Activated T-helper 1 cell treated with anti-CD3 and anti-CD28 coated beads, Interleukin-12 subunit alpha, Interleukin-12 subunit beta, Interleukin-2, Interleukin-4 antibody, amounts not matched to agents 30 ng/mL and 10 ng/mL and 1 ng/mL, durations not matched to agents 14 hours and 24 hours and 36 hours (primary cell): ENCODE data around the gene POLR3E. TPM values are rescaled to one million over a fixed set of nuclear protein-coding genes. Genes with fewer than 3 reads are reported as not detected.

Experiments
- DNase-seq: peaks from one replicate; pipeline ENCODE4 v3.0.0; 2021; ENCODE audit warnings: low spot score
- H3K27ac Mint-ChIP-seq: one replicate; pipeline ENCODE4 v1.8.0; 2021; ENCODE audit warnings: mild to moderate bottlenecking, mixed read lengths
- H3K27me3 Mint-ChIP-seq: one replicate; pipeline ENCODE4 v1.8.0; 2022; ENCODE audit warnings: mild to moderate bottlenecking, moderate library complexity, mixed read lengths; ENCODE audit not compliant: insufficient read depth
- H3K36me3 Mint-ChIP-seq: one replicate; pipeline ENCODE4 v1.8.0; 2021; ENCODE audit warnings: low read depth, mixed read lengths
- H3K4me1 Mint-ChIP-seq: one replicate; pipeline ENCODE4 v1.8.0; 2021; ENCODE audit warnings: low read depth, mixed read lengths
- H3K4me3 Mint-ChIP-seq: one replicate; pipeline ENCODE4 v1.8.0; 2021; ENCODE audit warnings: mild to moderate bottlenecking, moderate library complexity, mixed read lengths
- H3K9me3 Mint-ChIP-seq: one replicate; pipeline ENCODE4 v1.8.0; 2021; ENCODE audit warnings: mixed read lengths
- intact Hi-C: fragments of 100-400 bp; cut with micrococcal nuclease; formaldehyde crosslinking; loops from one replicate; pipeline ENCODE4 v1.15.1; 2024
- total RNA-seq: library from RNA; stranded (reverse); gene quantifications from 2 replicates; pipeline ENCODE4 v1.2.3, GENCODE V29; 2022

POLR3E gene
- total RNA-seq, 1 donor from 2014 or later = 111 TPM

DNA sequence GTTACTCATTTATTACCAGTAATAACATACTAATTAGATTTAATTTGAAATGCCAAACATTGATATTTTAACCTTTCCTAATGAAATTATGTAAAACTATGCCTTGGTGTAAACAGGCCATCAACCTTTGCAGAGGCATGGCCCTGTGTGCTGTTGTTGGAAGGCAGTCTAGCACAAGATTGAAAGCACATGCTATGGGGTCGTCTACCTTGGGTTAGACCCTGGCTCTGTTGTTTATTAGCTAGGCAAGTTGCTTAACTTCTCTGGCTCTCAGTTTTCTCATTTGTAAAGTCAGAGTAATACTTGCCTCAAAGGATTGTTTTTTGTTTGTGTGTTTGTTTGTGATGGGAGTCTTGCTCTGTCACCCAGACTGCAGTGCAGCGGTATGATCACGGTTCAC lies 86.6 kb downstream of the POLR3E start:
- H3K9me3 Mint-ChIP-seq = no peaks in the 10 kb centered on the region
- H3K4me3 Mint-ChIP-seq = no peak overlapping the region
- intact Hi-C loops = no loop called here
- no peaks in the 10 kb centered on the region for H3K27me3 Mint-ChIP-seq
- no peaks in the 10 kb centered on the region for H3K36me3 Mint-ChIP-seq
- no peak overlapping the region for H3K27ac Mint-ChIP-seq
- H3K4me1 Mint-ChIP-seq = peaks cover 13% of the 10 kb centered on the region
- DNase-seq = no peak

Other genes starting within 250 kb of the POLR3E start
- gene VWA3A, start 204.9 kb upstream of the POLR3E start, total RNA-seq = 0.10 and 0.24 TPM in 2 replicates
- gene SDR42E2, start 134.9 kb upstream of the POLR3E start, total RNA-seq = not detected in 2 replicates
- gene EEF2K, start 91.1 kb upstream of the POLR3E start, total RNA-seq = 28.3 and 30.5 TPM in 2 replicates
- 43.5 and 47.2 TPM in 2 replicates for gene CDR2, start 77.2 kb downstream of the POLR3E start, total RNA-seq
- gene NPIPB5, start 213.5 kb downstream of the POLR3E start, total RNA-seq = 366 and 367 TPM in 2 replicates